ENCODE results near the gene RIN3.

DNA sequence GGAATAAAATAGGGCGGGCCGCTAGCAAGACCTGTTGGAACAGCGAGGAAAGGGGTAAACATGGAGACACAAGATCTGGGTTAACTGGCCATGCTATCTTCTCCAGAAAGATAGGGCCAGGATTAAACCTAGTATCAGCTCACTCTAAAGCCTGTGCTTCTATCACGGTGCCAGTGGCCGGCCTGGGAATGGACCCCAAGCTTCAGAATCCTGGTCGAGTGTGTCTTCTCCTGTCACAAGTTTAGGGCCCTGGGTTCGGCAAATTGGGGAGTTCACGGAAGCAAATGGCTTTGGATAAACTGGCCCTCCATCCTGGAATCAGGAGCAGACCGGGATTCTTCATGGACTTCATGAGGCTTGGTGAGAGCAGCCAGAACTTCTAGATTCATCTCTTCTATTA lies 152.7 kb downstream of the RIN3 start:
- TF ChIP-seq POLR2AphosphoS5 (IDR thresholded peaks at IDR 0.05), result no peak
- TF ChIP-seq POLR2A (IDR thresholded peaks at IDR 0.05), result no peak

Measured in prostate gland (tissue), 1 donor.